CD4-positive, alpha-beta T cell treated with Interleukin-15 for 4 hours (primary cell): Measurements from ENCODE around the gene KLHDC8A.
"Not testable (repeated sequence)": the region's sequence is repeated elsewhere in the genome, so short reads cannot be mapped to it uniquely, and the experiment has no call there.

ENCODE experiments used
- DNase-seq: peaks from one replicate; pipeline ENCODE4 v3.0.0-alpha.2; 2020; ENCODE audit warnings: low spot score

The KLHDC8A gene

DNA sequence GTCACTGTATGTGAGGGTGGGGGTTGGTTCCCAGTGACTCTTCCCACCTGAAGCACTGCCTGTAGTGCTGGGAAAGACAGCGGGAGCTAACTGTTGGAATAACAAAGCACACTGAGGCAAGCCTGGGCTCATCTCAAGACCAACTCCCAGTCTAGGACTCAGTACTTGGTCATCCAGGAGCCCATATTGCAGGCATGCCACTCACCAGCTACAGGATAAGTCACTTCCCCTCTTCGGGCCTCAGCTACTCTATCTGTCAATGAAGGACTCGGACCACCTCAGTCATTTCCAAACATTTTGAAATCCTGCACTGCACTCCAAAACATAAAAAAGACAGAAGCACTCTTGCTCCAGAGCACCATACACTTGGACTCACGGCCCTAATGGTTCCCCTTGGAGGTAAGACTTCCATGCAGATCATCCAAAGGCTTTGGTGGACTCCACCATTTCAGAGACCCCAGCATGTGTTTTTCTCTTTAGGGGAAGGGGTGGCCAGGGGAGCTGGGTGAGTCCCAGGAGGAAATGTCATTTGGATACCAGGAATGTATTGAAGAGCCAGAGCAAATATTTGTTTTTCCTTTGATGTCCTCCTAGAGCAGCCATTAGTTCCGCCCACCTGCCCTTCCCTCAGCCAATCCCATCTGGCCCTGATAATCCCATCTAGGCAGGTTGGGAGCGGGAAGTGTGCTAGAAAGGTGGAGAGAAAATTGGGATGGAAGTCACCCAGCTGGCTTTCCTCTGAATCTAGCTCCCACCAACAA, 38.3 kb downstream of the KLHDC8A start:
- DNase-seq: no peak

DNA sequence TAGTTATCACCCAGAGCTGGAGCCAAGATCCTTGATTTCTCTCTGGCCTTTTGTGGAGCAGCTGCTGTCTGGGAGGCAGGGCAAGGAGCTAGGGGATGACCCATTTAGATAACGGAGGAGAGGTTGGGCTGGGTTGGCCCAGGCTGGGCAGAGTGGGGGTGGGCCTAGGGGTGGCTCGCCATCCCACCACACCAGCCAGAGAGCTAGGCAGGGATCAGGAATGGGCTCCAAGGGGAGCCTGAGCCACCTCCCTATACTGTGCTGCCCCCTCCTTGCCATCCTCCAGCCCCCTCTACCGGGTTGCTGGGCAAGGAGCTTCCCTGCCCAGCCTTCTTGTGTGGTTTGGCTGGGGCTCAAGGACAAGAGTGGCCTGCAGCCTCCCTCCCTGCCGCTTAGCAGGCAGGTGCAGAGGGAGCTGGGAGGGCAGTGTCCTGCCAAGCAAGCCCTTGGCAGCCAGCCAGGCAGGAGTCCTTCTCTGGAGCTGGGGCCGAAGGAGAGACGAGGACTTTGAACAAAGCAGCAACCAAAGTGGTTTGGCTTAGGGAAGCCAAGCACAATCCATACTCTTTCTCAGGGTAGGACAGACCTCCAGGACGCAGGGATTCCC, 39.3 kb downstream of the KLHDC8A start:
- no peak for DNase-seq

DNA sequence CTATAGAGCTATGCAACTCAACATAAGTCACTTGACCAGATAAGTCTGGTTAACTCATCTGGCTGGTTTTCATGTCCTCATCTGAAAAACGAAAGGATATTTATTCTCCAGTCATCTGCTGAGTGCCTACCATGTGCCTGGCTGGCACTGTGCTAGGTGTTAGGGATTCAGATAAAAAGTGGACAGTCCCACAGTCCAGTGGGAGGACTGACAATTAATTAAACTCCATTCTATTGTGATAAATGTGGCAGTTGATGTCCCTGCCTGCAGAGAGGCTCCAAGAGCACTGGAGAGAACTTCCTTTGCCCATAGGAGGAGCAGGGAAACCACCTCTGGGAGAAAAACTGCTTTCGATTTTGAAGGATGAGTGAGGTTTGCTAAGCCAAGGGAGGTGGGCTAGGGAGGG, 40.6 kb downstream of the KLHDC8A start:
- no peak for DNase-seq

DNA sequence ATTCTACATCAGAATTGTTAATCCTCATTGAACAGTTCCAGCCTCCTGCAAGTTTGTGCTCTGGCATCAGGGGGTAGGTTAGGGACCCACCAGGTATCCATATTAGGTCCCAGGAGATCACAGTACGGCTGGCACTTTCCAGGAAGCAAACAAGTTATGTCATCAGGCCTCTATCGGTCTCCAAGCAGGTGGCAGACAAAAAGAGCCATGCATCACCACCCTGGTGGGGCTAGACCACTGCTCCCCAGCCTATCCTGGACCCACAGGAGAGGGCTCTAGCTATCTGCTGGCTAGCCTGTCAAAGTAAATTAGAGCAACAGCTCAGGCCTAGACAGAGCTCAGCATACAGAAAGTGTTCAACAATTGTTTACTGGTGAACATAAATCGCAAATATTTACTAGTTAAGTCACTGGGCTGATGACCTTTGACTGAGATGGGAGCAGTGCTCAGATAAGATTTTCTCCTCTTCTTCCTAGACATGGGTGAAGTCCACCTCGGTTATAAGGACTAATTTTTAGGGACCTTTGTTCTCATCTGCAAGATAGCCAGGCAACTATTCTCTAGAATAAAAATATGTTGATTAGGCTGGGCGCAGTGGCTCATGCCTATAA, 41.6 kb downstream of the KLHDC8A start:
- peak; percentile 14 for DNase-seq

DNA sequence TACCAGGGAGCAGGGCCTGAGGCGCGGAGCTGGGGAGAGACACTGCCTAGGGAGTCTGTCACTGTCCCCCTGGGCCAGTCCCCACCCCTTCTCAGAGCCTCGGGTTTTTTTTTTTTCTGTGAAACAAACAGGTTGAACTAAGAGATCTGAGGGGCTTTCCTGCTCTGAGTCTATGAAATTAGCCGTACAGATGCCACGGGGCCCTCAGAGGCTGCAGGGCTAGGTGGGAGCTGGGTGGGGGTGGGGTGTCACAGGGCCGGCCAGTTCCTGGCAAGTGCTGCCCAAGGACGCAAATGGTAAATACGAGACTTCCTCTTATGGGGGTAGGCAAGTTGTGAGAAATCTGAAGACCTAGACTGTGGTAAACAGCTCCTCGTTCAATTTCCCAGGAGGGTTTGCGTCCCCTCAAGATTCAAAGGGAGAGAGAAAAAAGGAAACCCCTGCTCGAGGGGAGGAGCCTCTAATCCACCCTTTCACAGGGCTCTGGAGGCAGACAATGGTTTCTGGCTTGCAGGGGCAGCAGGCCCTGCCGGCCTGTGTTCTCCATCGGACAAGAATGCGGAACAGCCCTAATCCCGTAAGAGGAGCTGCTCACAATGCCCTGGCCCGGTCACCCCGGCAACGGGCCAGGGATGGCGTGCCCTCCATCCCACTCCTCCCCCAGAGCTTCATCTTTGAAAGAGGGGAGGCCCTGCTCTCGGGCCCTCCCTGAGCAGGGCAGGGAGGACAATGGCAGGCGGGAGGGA, 43.0 kb downstream of the KLHDC8A start:
- peak; percentile 45 for DNase-seq

DNA sequence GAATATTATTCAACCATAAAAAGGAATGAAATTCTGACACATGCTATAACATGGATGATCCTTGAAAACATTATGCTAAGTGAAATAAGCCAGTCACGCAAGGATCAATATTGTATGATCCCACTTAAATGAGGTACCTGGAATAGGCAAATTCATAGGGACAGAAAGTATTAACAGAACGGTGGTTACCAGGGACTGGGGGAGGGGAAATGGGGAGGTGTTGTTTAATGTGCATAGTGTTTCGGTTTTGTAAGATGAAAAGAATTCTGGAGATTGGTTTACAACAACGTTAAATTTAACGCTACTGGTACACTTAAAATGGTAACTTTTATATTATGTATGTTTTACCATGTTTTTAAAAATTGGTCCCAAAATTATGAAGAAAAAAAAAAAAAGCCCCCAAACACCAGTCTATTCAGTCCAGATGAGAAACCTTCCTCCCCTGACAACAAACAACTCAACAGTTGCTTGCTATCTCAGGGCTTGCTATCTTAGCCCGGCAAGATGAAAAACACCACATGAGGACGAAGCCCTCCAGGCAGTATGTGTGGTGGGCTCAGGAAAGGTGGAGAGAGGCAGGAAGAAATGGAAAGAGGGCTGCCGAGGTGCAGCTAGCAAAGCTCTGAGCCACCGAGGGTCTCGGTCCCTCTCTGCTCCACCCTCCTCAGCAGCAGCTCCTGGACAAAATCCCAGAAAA, 43.7 kb downstream of the KLHDC8A start:
- DNase-seq: no peak

DNA sequence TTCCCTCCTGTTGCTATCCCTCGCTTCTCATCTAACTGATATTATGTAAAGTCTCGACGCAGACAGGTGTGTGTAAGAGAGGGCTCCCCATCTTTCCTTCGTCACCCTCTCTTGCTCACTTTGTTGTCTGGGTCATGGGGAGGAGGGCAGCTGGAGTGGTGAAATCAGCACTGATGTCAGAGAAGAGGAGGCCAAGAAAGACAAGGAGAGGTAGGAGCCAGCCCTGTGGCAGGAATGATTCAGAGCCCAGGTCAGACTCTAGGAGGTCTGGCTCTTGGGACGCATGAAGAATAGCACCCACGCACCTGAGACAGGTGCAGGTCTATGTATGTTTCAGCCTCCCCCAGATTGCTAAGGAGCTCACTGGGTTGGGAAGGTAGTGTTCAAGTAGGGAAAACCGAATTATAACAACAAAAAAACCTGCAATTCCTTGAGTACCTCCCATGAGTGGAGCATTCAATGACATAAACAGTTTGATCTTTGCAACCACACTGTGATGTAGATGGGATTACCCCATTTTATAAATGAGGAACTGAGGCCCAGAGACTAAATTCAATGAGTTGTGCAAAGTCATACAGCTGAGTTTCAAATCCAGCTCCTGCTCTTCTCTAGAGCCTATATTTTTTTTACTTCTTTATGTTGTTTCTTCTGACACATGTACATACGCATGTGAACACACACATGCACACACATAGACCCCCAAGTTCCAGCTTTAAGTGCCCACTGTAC, 45.6 kb downstream of the KLHDC8A start:
- no peak for DNase-seq

DNA sequence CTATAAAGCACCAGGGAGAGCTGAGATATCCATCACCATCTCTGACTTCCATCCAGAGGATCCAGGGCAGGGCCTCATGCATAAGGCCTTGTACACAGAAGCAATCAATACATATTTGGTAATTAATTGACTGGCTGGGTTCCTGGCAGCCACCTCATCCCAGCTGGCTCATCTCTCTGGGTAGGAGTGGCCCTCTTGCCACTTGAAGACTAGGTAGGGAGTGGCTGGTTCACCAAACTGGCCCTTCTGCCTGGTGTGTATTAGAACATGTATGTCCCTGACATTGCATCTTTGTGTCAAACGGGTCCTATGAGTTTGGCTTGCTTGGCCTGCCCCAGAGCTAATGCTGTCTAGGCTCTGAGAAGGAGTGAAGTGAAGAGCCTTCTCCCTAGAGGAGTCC, 47.0 kb downstream of the KLHDC8A start:
- DNase-seq: no peak

DNA sequence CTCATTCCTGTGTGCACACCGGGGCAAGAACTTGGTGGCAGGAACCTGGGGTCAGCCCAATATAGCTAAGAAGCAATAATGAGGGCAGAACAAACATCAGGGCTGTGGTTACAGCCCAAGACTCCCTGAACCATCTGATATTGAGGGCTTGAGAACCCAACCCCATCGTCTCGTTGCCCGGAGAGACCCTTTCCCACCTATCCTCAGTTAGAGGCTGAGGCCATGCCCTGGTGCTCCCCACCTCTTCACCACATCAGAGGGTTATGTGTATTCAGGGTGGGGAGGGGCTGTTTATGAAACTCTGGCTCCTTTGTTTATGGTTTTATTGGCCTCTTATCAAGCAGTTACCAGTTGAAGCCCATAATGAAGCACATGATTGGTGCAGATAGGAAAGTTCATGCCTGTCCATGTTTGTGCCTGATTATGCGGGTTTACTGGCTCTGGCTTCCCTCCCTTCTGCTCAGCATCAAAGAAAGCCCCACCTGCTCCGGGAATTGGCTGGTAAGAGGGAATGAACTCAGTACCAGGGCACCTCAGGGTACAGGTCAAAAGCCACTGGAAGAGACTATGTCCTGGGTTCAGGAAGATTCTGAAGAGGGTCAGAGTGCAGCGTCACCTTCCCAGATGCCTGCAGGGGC, 49.7 kb downstream of the KLHDC8A start:
- DNase-seq: no peak

DNA sequence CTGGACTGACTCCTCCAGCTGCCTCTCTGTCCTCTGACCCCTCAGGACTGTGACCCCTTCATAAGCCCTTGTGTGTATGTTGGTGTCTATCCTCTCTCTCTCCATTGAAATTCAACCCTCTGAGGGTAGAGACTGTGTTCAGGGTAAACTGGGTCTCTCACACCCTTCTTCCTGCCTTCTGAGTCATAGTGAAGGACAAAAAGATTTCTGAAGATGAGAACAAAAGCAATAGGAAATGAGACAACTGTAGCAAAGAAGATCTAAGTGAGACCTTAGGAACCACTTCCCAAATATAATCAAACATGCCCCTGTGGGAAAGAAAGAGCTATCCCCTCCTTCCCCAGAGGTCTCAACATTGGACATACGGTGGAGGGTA, 52.0 kb downstream of the KLHDC8A start:
- no peak for DNase-seq

DNA sequence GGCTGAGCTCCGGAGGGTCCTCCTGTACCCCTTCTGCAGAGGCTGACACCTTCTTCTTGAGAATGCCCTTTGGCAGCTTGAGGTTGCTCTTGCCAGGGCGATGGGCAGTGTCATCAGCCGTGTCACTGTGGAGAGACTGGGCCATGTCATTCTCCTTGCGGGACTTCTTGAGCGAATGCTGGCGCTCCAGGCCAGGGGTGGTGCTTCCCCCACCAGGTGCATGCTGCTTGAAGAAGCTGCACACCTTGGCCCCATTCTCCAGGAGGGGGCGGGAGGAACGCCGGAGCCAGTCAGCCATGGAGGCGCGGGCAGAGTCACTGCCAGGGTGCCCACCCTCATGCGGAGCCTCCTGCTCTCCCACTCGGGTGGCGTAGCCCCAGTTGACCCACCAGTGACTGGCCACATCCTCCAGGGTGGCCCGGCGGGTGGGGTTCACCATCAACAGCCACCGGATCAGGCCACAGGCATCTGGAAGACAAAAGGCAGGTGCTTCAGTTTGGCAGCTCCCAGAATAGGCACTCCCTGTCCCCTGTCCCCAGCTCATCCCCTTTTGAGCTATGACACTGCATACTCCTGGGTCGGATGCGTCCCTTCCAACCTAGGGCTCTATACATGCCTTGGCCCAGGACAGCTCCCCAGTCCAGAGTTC, 52.6 kb downstream of the KLHDC8A start:
- DNase-seq: no peak

DNA sequence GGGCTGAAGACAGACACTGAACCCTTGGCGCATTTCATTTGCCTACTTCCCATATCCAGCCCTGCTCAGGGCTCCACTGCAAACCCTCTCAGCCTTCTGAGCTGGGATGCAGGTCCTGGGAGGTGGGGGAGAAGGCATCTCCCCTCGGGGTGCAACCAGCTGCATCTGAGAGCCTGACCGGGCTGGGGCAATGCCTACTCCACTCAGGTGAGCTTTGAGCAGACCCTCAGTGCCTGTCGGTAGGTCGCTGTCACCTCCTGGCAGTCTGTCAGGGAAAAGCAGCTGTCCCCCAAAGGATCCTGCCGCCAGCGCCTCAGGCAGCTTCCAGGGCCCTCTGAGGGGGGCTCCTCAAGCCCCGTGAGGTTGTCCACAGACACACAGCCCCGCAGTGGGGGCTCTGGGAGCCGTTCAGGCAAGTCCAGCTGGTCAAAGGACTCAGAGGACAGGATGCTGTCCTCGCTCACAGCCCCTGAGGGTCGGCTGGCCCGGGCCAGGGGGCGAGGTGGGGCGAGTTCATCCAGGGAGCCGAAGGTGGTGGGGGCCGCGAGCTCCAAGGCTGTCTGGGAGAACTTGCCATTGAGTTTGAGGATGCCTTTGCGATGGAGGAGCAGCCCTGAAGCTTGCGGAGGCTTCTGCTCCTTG, 53.4 kb downstream of the KLHDC8A start:
- DNase-seq: no peak

DNA sequence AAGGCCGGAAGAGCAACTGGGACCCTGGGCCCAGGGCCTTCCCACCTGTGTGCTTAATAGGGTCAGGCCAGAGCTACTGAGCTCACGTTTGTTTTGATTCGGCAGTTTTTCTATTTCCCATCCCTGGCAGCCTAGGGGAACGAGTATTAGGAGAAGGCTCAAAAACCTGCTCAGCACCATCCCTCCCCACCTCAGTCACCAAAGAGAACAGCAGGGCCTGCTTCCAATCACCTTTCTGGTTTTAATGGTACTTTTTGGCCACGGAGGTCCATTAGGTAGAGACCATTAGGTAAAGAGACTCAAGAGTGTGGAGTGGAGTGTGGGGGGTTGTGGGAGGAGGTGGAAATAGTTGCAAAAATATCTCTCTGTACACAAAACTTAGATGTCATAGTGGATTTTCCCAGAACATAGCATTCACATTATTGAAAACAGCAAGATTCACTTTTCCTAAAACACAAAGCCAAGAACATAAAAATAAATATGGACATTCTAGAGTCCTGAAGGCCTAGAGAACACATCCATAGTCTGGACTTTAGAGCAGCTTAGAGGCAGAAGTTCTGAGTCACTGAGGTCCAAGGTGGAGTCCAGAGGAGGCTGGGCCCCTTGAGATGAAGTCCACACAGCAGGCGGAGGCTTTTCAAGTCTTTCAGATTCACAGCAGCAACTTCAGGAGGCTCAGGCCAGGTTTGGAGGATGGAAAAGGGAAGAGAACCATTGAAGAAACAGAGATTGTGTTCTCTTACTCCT, 54.7 kb downstream of the KLHDC8A start:
- no peak for DNase-seq

DNA sequence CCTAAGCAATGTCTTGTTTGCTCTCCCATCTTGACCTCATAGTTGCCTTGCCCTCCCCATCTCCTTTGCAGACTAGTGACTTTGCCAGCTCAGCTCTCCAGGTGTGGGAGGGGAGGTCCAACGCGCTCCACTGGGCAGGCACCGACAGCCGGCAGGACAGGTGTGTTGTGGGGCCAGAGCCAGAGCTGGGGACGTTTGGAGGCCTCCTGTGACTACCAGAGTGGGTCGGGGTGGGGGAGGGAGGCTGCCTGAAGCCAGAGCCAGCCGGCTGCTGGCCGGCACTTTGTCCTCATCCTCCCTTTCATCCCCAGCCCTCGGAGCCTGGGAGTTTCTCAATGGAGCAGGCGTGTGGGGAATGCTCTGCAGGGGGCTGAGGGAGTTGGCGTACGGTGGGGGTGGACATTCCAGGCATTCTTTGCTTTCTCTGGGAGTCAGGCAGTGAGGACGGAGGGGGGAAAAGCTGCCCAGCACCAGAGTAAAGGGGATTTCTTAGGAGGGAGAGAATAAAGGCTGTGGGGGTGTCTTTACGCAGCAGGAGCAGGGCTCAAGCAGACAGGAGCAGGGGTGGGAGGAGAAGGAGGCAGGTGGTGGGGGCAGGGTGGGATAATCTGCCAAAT, 55.4 kb downstream of the KLHDC8A start:
- DNase-seq: no peak

DNA sequence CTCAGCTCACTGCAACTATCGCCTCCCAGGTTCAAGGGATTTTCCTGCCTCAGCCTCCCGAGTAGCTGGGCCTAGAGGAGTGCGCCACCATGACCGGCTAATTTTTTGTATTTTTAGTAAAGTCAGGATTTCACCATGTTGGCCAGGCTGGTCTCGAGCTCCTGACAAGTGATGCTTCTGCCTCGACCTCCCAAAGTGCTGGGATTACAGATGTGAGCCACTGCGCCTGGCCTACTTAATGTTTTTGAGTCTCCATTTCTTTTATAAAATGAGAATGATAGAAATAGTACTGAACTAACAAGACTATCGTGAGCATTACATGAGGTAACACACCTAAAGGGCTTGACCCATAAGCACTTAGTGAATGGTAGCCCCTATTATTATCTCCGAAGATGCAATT, 56.6 kb downstream of the KLHDC8A start:
- DNase-seq: no peak

DNA sequence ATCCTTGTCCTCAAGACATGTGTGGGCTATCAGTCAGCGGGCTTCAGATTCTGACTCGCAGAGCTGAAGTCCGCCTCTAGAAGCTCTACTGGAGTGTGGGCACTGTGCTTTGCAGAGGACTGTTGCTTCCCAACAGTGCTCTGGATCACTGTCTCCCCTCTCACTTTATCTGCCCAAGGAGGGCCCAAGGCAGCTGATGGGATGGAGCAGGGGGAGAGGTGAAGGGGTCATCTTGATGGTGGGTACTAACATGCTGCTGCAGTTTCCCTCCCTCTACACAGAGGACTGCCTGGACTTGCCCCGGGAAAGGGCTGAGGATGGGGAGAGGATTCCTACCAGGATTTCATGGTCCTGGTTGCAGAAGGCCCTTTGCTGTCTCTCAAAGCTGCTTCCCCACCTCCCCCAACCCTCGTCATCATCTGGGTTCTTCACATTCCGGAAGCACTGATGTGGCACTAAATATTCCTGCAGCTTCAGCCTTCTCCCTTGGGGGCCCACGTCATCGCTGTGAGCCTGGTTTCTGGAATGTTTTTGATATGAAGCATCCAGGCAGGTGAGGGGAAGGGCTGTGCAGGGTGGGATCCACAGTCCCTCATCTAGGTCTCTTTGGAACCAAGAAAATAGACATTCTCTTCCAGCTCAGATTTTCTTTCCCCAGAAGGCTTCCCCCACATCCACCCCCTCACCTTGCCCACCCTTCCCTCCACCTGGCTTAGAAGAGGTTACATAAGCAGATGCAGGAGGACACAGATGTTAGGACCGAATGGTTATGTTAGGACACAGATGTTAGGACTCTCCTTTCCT, 58.3 kb downstream of the KLHDC8A start:
- DNase-seq: no peak

DNA sequence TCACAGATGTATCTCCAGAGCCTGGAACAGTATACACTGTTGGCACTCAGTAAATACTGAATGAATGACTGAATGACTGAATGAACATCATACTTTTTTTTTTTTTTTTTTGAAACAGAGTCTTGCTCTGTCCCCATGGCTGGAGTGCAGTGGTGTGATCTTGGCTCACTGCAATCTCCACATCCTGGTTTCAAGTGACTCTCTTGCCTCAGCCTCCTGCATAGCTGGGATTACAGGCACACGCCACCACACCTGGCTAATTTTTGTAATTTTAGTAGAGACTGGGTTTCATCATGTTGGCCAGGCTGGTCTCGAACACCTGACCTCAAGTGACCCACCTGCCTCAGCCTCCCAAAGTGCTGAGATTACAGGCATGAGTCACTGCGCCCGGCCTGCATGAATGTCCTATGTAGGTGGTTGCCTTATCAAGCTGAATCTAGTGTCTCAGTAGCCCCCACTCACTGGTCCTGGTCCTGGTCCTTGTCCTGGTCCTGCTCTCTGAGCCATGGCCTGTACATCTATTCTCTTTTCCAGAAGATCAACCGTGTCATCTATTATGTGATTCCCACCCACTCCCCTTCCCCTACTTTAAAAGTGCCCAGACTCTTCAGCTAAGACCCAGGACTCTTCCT, 59.1 kb downstream of the KLHDC8A start:
- not testable (repeated sequence) for DNase-seq
